GM23338 (cell line): ENCODE results near the gene ISL2. TPM values are rescaled to one million over a fixed set of nuclear protein-coding genes. Genes with fewer than 3 reads are reported as not detected.

Experiments
- polyA plus RNA-seq: library from polyadenylated mRNA; unstranded; fragments of >200 nt; fragmentation: Nextera tagmentation; extraction: Ambion mirVana; gene quantifications from 2 replicates; pipeline ENCODE4 v1.2.1, GENCODE V29; 2016
- total RNA-seq: library from RNA; depleted of rRNA; stranded (reverse); fragments of >200 nt; shearing (Covaris generic); gene quantifications from 2 replicates; pipeline ENCODE4 v1.2.3, GENCODE V29; 2014; rRNA removed

Gene ISL2
- total and polyA plus RNA-seq, 2 experiments from 2014 or later: 0.65 to 2.7 TPM

Other genes starting within 250 kb of the ISL2 start
- gene ETFA, start 25.3 kb upstream of the ISL2 start, total RNA-seq: 52.9 and 62.3 TPM in 2 replicates
- gene ETFA, start 25.3 kb upstream of the ISL2 start, polyA plus RNA-seq: 61.7 and 69.1 TPM in 2 replicates